H1 (cell line): ENCODE data around the gene TXK. TPM values are rescaled to one million over a fixed set of nuclear protein-coding genes. Genes with fewer than 3 reads are reported as not detected.

ENCODE experiments used
- CHD2 ChIP-seq: IDR thresholded peaks from 2 replicates; pipeline ENCODE4 v1.6.1; 2012; ENCODE audit warnings: low read length, improper control_type of control experiment
- CTBP2 ChIP-seq: IDR thresholded peaks from 2 replicates; pipeline ENCODE4 v1.7.0; 2011; ENCODE audit warnings: borderline replicate concordance, mild to moderate bottlenecking, moderate library complexity, mixed read lengths, low read length; ENCODE audit not compliant: insufficient read depth, insufficient read length
- EZH2 ChIP-seq: fragments of 200-600 bp; sonication (generic); IDR thresholded peaks from 2 replicates; pipeline ENCODE4 v1.7.1; 2012; ENCODE audit warnings: low read depth, mild to moderate bottlenecking, moderate library complexity, low read length, inconsistent platforms; ENCODE audit not compliant: severe bottlenecking
- POLR2AphosphoS5 ChIP-seq: IDR thresholded peaks from 2 replicates; pipeline ENCODE4 v1.6.1; 2011; ENCODE audit warnings: low read depth, low read length
- SIX5 ChIP-seq: IDR thresholded peaks from 2 replicates; pipeline ENCODE4 v1.6.1; 2011; ENCODE audit warnings: mild to moderate bottlenecking, low read depth, low read length
- polyA plus RNA-seq, 7 experiments: library from polyadenylated mRNA; depleted of rRNA in 3 of 7; stranded (reverse) in 5 of 7; unstranded in 2 of 7; fragments of >200 nt in 5 of 7; fragments of 200-250 nt in 2 of 7; gene quantifications; 1 replicate in 5 of 7; 2 replicates in 1 of 7; 4 replicates in 1 of 7; pipeline versions ENCODE4 v1.2.1 to v1.2.3, GENCODE V29; 2011 to 2013; ENCODE audit warnings: missing spikeins in 2 of 7, mixed read lengths in 2 of 7
- total RNA-seq: library from RNA; stranded (reverse); fragmentation: NEBNext Ultra II Directional; extraction: Animal tissue kit (Norgen Biotek cat#: 25700); gene quantifications from 2 replicates; pipeline ENCODE4 v1.2.1, GENCODE V29; 2021
- TF ChIP-seq, protein P1 (sequence below): IDR thresholded peaks from 2 replicates; pipeline ENCODE4 v1.6.1; 2011; ENCODE audit warnings: low read length, improper control_type of control experiment

The TXK gene
- total and polyA plus RNA-seq, 2 of the 8 experiments (the other 6 are each of a cell fraction or from before 2014, with no cell fraction given): not detected

DNA sequence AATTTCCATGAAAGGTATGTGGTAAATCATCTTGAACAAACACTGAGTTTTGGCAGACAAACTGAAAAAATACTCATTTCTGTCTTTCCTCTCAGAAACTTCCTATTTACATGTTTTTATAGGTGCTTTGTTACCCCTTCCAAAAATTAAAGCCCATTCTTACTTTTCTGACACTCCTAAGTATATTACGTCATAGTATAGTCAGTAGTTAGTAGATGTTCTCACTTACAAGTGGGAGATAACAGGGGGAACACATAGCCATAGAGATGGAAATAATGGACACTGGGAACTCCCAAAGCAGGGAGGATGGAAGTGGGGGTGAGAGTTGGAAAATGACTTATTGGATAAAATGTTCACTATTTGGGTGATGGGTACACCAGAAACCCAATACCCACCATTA, 28.8 kb downstream of the TXK start (continued):
- TF ChIP-seq CHD2 (no peak), EZH2 (no peak), POLR2AphosphoS5 (no peak), CTBP2 (no peak), SIX5 (no peak)
- TF ChIP-seq, protein P1, sequence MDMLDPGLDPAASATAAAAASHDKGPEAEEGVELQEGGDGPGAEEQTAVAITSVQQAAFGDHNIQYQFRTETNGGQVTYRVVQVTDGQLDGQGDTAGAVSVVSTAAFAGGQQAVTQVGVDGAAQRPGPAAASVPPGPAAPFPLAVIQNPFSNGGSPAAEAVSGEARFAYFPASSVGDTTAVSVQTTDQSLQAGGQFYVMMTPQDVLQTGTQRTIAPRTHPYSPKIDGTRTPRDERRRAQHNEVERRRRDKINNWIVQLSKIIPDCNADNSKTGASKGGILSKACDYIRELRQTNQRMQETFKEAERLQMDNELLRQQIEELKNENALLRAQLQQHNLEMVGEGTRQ: no peak
